ENCODE data around the gene PPP1R36.

PPP1R36 gene

DNA sequence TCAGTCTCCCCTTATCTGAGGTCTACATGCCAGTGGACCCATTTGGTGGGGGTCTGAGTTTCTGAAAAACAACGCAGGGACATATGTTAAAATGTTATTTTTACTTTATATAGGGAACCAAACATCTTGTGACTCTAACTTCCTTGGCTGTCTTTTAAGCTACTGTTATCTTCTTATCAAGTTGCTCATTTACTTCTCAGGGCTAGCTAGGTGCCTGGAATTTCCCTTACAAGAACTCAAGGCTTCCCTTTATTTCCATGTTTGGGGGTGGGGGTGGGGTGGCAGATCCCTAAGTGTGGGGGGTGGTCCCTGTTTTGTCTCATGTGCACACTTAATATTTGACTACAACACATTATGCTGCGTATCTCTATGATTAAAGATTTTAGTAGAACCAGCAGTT, 31.6 kb downstream of the PPP1R36 start:
- Histone ChIP-seq H3K9ac (ENCODE audit: low read length) (no peak overlapping the region), H3K27me3 (ENCODE audit: control insufficient read depth, insufficient read depth, low read length) (no peaks in the 10 kb centered on the region), H3K4me1 (ENCODE audit: control insufficient read depth, insufficient read depth, low read length) (peaks cover 5% of the 10 kb centered on the region), H3K4me3 (ENCODE audit: low read length) (no peak overlapping the region), H3K36me3 (ENCODE audit: control insufficient read depth, insufficient read depth, low read length) (no peaks in the 10 kb centered on the region), H3K9me3 (ENCODE audit: control insufficient read depth, low read length) (no peaks in the 10 kb centered on the region)

DNA sequence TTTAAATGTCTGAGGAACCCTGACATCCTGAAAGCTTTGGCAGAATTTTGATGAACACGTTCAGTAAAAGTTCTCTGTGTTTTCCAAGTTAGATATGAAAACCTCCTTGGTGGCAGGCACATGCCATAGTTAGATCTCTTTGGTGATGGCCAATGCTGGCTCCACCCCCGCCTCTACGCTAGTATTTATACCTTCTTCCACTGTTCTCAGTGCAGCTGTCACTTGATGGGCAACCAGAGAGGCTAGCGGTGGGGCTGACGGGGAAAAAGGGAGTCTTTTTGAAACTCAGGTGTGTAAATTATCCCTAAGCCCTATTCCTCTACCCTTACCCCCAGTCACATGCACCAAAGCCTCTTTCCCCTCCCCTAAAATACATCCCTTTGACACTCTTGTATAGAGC, 32.1 kb downstream of the PPP1R36 start:
- Histone ChIP-seq H3K4me3 (ENCODE audit: low read length) (no peak overlapping the region), H3K27me3 (ENCODE audit: control insufficient read depth, insufficient read depth, low read length) (no peaks in the 10 kb centered on the region), H3K9ac (ENCODE audit: low read length) (no peak overlapping the region), H3K9me3 (ENCODE audit: control insufficient read depth, low read length) (no peaks in the 10 kb centered on the region), H3K36me3 (ENCODE audit: control insufficient read depth, insufficient read depth, low read length) (no peaks in the 10 kb centered on the region), H3K4me1 (ENCODE audit: control insufficient read depth, insufficient read depth, low read length) (peaks cover 5% of the 10 kb centered on the region)

DNA sequence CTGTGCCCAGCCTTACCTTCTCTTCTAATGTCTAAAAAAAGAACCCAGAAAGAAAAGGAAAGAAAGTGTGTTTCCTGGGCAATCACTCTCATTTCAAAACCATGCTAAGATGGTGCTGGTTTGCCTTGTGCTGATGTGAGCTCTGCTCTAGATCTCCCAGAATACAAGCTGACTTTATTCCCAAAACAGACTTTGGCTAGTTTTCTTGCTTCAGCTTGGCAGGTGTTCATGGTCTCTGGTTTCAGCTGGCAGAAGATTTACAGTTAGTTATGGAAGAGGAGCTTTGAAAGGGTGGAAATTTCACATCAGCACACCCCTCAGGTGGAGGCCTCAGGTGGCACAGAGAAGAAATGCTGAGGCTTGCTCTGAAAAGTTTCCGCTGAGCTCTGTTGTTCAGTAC, 34.4 kb downstream of the PPP1R36 start:
- no peak overlapping the region for H3K9ac ChIP-seq (ENCODE audit: low read length)
- H3K4me1 ChIP-seq (ENCODE audit: control insufficient read depth, insufficient read depth, low read length) = peaks cover 5% of the 10 kb centered on the region
- no peaks in the 10 kb centered on the region for H3K9me3 ChIP-seq (ENCODE audit: control insufficient read depth, low read length)
- H3K27me3 ChIP-seq (ENCODE audit: control insufficient read depth, insufficient read depth, low read length) = no peaks in the 10 kb centered on the region
- H3K4me3 ChIP-seq (ENCODE audit: low read length) = no peak overlapping the region
- no peaks in the 10 kb centered on the region for H3K36me3 ChIP-seq (ENCODE audit: control insufficient read depth, insufficient read depth, low read length)

DNA sequence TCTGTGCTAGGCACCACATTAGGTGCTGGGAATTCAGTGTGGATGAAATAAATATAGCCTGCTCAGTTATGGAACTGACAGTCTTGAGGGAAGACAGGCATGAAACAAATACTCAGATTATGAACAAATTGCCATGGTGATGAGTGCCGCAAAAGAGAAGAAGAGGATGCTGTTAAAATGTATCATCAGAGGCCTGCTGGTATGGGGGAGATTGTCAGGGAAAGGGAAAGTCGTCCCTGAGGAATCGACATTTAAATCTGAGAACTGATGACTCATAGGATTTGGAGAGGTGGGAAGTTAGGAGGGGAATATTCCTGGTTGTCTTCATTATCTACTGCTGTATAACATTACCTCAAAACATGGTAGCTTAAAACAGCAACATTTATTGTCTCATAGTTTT, 42.0 kb downstream of the PPP1R36 start:
- Histone ChIP-seq H3K36me3 (ENCODE audit: control insufficient read depth, insufficient read depth, low read length) (no peaks in the 10 kb centered on the region), H3K27me3 (ENCODE audit: control insufficient read depth, insufficient read depth, low read length) (no peaks in the 10 kb centered on the region), H3K4me3 (ENCODE audit: low read length) (no peak overlapping the region), H3K9me3 (ENCODE audit: control insufficient read depth, low read length) (no peaks in the 10 kb centered on the region), H3K9ac (ENCODE audit: low read length) (no peak overlapping the region), H3K4me1 (ENCODE audit: control insufficient read depth, insufficient read depth, low read length) (no peaks in the 10 kb centered on the region)

DNA sequence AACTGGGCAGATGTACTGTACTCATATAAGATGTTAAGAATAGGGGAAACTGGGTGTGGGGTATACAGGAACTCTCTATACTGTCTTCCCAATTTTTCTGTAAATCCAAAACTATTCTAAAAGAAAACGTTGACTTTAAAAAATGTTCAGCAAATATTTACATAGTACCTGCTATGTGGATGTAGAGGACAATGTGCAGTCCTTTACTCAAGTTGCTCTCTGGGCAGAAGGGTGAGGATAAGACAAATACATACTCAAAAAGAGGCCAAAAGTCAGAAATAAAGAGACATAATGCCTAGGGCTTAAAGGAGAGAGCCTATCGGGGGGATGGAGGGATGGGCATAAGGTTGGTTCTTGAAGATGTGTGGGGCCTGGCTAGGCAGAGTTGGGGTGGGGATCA, 44.7 kb downstream of the PPP1R36 start:
- Histone ChIP-seq H3K36me3 (ENCODE audit: control insufficient read depth, insufficient read depth, low read length) (no peaks in the 10 kb centered on the region), H3K27me3 (ENCODE audit: control insufficient read depth, insufficient read depth, low read length) (no peaks in the 10 kb centered on the region), H3K9me3 (ENCODE audit: control insufficient read depth, low read length) (no peaks in the 10 kb centered on the region), H3K4me1 (ENCODE audit: control insufficient read depth, insufficient read depth, low read length) (no peaks in the 10 kb centered on the region), H3K4me3 (ENCODE audit: low read length) (no peak overlapping the region), H3K9ac (ENCODE audit: low read length) (no peak overlapping the region)

DNA sequence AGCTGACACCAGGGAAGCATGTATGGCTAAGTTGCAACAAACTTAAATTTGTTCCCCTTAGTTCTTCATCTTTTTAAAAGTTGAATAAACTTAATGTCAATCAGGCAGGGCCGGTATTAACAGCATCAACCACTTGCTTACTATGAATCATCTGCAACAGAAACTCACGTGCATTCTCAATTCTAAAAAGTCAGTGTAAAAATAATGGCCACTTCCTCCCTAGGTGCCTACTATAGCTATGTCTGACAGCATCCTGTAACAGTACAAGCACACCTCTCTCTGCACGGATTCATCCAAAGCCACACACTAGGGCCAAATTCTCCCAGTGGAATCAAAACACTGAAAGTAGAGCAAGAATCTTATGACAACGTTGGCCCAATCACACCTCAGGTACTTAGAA, 48.6 kb downstream of the PPP1R36 start:
- Histone ChIP-seq H3K9me3 (ENCODE audit: control insufficient read depth, low read length) (no peaks in the 10 kb centered on the region), H3K9ac (ENCODE audit: low read length) (no peak overlapping the region), H3K27me3 (ENCODE audit: control insufficient read depth, insufficient read depth, low read length) (no peaks in the 10 kb centered on the region), H3K36me3 (ENCODE audit: control insufficient read depth, insufficient read depth, low read length) (no peaks in the 10 kb centered on the region), H3K4me1 (ENCODE audit: control insufficient read depth, insufficient read depth, low read length) (no peaks in the 10 kb centered on the region), H3K4me3 (ENCODE audit: low read length) (no peak overlapping the region)

DNA sequence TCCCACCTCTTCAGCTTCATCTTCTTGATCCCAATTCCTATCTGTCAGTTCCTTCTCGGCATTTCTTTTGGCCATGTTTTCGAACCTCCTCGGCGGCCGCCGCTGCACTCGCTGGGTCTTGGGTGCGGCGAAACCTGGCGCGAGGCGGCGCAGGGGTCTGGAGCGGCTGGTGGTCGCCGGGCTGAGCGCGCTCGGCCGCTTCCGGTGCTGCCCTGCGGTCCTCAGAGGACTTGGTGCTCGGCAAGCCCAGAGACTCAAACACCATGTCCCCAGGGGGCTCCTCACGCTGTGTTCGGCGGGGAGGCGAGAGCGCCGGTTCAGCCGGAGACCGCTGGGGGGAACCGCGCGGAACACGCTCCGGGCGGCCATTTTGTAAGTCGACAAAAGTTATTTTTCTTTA, 51.8 kb downstream of the PPP1R36 start:
- H3K9me3 ChIP-seq (ENCODE audit: control insufficient read depth, low read length) = no peaks in the 10 kb centered on the region
- no peaks in the 10 kb centered on the region for H3K4me1 ChIP-seq (ENCODE audit: control insufficient read depth, insufficient read depth, low read length)
- H3K4me3 ChIP-seq (ENCODE audit: low read length) = no peak overlapping the region
- H3K9ac ChIP-seq (ENCODE audit: low read length) = no peak overlapping the region
- H3K27me3 ChIP-seq (ENCODE audit: control insufficient read depth, insufficient read depth, low read length) = no peaks in the 10 kb centered on the region
- no peaks in the 10 kb centered on the region for H3K36me3 ChIP-seq (ENCODE audit: control insufficient read depth, insufficient read depth, low read length)

DNA sequence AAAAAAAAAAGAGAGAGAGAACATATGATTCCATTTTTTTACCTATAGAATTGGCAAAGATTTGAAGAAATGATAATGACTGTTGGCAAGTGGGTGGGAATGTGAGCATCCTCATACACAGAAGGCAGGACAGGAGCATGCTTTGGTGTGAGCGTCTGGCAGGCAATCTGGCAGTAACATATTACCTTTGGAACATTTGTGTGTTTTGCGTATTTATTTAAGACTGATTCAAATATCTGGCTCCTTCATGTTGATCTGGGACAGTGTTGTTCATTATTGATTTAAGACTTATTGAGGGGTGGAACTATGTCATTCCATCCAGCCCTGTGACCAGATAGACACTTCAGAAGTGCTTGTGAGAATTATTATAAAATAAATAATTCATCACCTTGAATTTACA, 53.1 kb downstream of the PPP1R36 start:
- H3K36me3 ChIP-seq (ENCODE audit: control insufficient read depth, insufficient read depth, low read length) = no peaks in the 10 kb centered on the region
- no peak overlapping the region for H3K4me3 ChIP-seq (ENCODE audit: low read length)
- no peaks in the 10 kb centered on the region for H3K9me3 ChIP-seq (ENCODE audit: control insufficient read depth, low read length)
- H3K9ac ChIP-seq (ENCODE audit: low read length) = no peak overlapping the region
- H3K27me3 ChIP-seq (ENCODE audit: control insufficient read depth, insufficient read depth, low read length) = no peaks in the 10 kb centered on the region
- no peaks in the 10 kb centered on the region for H3K4me1 ChIP-seq (ENCODE audit: control insufficient read depth, insufficient read depth, low read length)

DNA sequence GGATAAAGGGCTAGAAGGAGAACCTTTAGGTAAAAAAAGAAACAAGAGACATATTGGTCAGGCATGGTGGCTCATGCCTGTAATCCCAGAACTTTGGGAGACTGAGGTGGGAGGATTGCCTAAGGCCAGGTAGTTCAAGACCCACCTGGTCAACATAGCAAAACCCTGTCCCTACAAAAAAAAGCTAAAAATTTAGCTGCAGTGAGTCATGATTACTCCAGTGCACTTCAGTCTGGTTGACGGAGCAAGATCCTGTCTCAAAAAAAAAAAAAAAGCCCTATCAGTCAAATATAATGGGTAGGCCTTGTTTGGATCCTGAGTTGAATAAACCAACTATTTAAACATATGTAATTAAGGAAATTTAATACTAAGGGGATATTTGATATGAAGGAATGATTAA, 54.2 kb downstream of the PPP1R36 start:
- H3K9me3 ChIP-seq (ENCODE audit: control insufficient read depth, low read length) = no peaks in the 10 kb centered on the region
- no peaks in the 10 kb centered on the region for H3K27me3 ChIP-seq (ENCODE audit: control insufficient read depth, insufficient read depth, low read length)
- no peaks in the 10 kb centered on the region for H3K36me3 ChIP-seq (ENCODE audit: control insufficient read depth, insufficient read depth, low read length)
- H3K9ac ChIP-seq (ENCODE audit: low read length) = no peak overlapping the region
- no peaks in the 10 kb centered on the region for H3K4me1 ChIP-seq (ENCODE audit: control insufficient read depth, insufficient read depth, low read length)
- no peak overlapping the region for H3K4me3 ChIP-seq (ENCODE audit: low read length)

DNA sequence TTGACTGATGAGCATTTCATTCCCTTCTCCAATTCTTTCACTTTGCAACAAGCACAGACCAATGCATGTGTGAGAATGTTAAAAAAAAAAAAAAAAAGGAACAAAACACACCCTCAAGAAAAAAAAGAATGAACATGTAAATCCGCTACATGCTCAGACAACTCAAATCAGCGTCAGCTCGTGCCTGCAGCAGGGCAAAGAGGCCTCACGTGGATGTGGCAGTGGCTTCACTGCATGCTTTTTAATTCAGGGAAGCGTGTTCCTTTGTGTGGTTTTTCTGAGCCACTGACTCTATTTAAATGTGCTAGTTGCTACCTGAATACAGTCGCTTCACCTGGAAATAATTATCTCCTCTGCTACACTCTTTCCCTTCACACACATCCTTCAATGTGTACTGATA, 55.1 kb downstream of the PPP1R36 start:
- Histone ChIP-seq H3K4me3 (ENCODE audit: low read length) (no peak overlapping the region), H3K27me3 (ENCODE audit: control insufficient read depth, insufficient read depth, low read length) (no peaks in the 10 kb centered on the region), H3K9me3 (ENCODE audit: control insufficient read depth, low read length) (no peaks in the 10 kb centered on the region), H3K4me1 (ENCODE audit: control insufficient read depth, insufficient read depth, low read length) (no peaks in the 10 kb centered on the region), H3K9ac (ENCODE audit: low read length) (no peak overlapping the region), H3K36me3 (ENCODE audit: control insufficient read depth, insufficient read depth, low read length) (no peaks in the 10 kb centered on the region)

DNA sequence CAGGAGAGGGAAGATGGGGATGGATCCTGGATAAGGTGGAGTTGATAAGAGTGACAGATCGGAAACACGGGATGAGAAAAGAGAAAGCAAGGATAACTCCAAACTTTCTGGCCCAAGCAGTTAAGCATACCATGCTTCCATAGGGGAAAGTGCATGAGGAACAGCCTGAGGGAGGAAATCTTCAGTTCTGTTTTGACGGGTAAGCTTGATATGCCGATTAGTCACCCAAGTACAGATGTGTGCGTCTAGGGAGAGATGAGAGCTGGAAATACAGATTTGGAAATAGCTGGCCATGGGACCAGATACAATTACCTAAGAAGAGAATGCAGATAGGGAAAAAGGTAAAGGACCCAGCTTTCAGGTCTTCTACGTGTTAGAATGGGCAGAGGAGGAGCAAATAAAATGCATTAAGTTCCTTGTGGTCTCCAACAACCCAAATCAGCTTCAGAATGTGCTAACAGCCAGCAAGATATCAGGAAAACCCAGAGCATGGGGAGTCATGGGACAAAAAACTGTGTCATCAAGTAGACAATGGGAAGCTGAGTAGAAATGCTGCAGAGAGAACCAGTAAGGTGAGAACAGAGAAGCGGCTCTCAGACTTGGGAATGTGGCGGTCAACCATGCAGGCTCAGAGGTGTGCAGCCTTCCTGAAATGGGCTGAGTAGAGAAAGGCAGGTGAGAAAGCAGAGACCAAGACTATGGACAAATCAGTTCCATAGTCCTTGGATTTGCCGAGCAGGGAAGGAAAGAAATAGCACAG, 56.3 kb downstream of the PPP1R36 start:
- peaks cover under 1% of the 10 kb centered on the region for H3K4me1 ChIP-seq (ENCODE audit: control insufficient read depth, insufficient read depth, low read length)
- no peaks in the 10 kb centered on the region for H3K9me3 ChIP-seq (ENCODE audit: control insufficient read depth, low read length)
- H3K4me3 ChIP-seq (ENCODE audit: low read length) = no peak overlapping the region
- no peaks in the 10 kb centered on the region for H3K27me3 ChIP-seq (ENCODE audit: control insufficient read depth, insufficient read depth, low read length)
- no peaks in the 10 kb centered on the region for H3K36me3 ChIP-seq (ENCODE audit: control insufficient read depth, insufficient read depth, low read length)
- H3K9ac ChIP-seq (ENCODE audit: low read length) = no peak overlapping the region

DNA sequence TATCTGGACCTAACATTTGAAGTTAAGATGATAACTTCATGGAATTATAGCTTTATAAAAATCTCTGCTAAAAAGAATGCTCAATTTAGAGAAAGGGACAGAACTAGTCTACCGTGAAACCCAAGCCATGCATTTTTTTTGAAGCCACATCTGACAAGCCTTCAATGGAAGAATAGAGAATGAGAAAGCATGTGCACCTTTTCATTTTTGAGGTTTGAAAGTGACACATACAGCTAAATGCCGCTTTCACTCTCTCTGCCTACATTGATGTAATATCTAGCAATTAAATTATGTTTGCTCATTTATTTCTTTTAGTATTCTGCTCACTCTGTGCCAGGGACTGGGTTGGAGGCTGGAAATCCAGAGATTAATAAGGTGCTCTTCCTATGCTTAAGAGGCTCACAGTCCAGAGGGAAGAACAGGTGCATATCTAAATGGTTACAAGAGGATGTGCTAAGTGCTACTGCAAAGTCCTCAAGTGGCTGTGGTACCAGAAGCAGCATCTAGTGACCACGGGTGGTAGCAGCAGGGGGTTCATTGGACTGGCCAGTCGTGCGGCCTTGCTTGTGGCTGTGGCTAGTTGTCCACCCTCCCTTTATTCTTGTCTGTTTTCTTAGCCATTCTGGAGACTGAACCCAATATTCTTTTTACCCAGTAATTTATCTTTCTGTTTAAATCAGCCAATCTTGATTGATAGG, 60.4 kb downstream of the PPP1R36 start:
- H3K4me3 ChIP-seq (ENCODE audit: low read length) = no peak overlapping the region

More for the DNA sequence above, 60.4 kb downstream of the PPP1R36 start:
- H3K4me1 ChIP-seq (ENCODE audit: control insufficient read depth, insufficient read depth, low read length) = peaks cover 5% of the 10 kb centered on the region
- H3K36me3 ChIP-seq (ENCODE audit: control insufficient read depth, insufficient read depth, low read length) = no peaks in the 10 kb centered on the region
- H3K9ac ChIP-seq (ENCODE audit: low read length) = no peak overlapping the region
- H3K9me3 ChIP-seq (ENCODE audit: control insufficient read depth, low read length) = no peaks in the 10 kb centered on the region
- no peaks in the 10 kb centered on the region for H3K27me3 ChIP-seq (ENCODE audit: control insufficient read depth, insufficient read depth, low read length)
